Astrocyte (in vitro differentiated cells and primary cell): ENCODE measurements around the gene QSOX2. TPM values are rescaled to one million over a fixed set of nuclear protein-coding genes. Genes with fewer than 3 reads are reported as not detected.

Source experiments
- DNase-seq: peaks from one replicate; pipeline ENCODE4 v3.0.0-alpha.2; 2010; ENCODE audit warnings: low read depth
- FAIRE-seq: peaks from 2 replicates; lab custom pipeline; 2011; peaks lifted over from hg19 to GRCh38; lab: Jason Lieb, UNC
- H2AFZ ChIP-seq: 2 replicates; pipeline ENCODE4 v1.6.0; 2012; ENCODE audit warnings: low read depth, low read length, inconsistent platforms
- H3K27ac ChIP-seq: 2 replicates; pipeline ENCODE4 v1.5.1; 2011; ENCODE audit warnings: low read depth, low read length, inconsistent platforms
- H3K27me3 ChIP-seq: 2 replicates; pipeline ENCODE4 v1.6.0; 2011; ENCODE audit warnings: low read length, inconsistent platforms; ENCODE audit not compliant: insufficient read depth
- H3K36me3 ChIP-seq: 2 replicates; pipeline ENCODE4 v1.5.1; 2011; ENCODE audit warnings: low read length, inconsistent platforms; ENCODE audit not compliant: insufficient read depth
- H3K4me1 ChIP-seq: 2 replicates; pipeline ENCODE4 v1.5.1; 2011; ENCODE audit warnings: low read length, inconsistent platforms; ENCODE audit not compliant: insufficient read depth
- H3K4me2 ChIP-seq: 2 replicates; pipeline ENCODE4 v1.6.0; 2012; ENCODE audit warnings: low read length, inconsistent platforms
- H3K4me3 ChIP-seq: 2 replicates; pipeline ENCODE4 v1.5.1; 2011; ENCODE audit warnings: low read depth, mild to moderate bottlenecking, low read length, inconsistent platforms; ENCODE audit not compliant: insufficient read depth
- H3K79me2 ChIP-seq: 2 replicates; pipeline ENCODE4 v1.6.0; 2012; ENCODE audit warnings: mild to moderate bottlenecking, low read length, inconsistent platforms; ENCODE audit not compliant: insufficient read depth
- H3K9ac ChIP-seq: 2 replicates; pipeline ENCODE4 v1.6.0; 2012; ENCODE audit warnings: mild to moderate bottlenecking, low read length, inconsistent platforms
- H3K9me3 ChIP-seq: 2 replicates; pipeline ENCODE4 v1.5.1; 2012; ENCODE audit warnings: low read depth, mild to moderate bottlenecking, low read length, inconsistent platforms; ENCODE audit not compliant: insufficient read depth
- H4K20me1 ChIP-seq: 2 replicates; pipeline ENCODE4 v1.6.0; 2012; ENCODE audit warnings: low read length, inconsistent platforms; ENCODE audit not compliant: insufficient read depth
- H3K27ac Mint-ChIP-seq: one replicate; pipeline ENCODE4 v1.8.0; 2021; ENCODE audit warnings: mild to moderate bottlenecking, mixed read lengths; ENCODE audit not compliant: unreplicated experiment
- H3K27me3 Mint-ChIP-seq: one replicate; pipeline ENCODE4 v1.8.0; 2021; ENCODE audit warnings: low read depth, mixed read lengths; ENCODE audit not compliant: unreplicated experiment
- H3K36me3 Mint-ChIP-seq: one replicate; pipeline ENCODE4 v1.8.0; 2021; ENCODE audit warnings: low read depth, mixed read lengths; ENCODE audit not compliant: unreplicated experiment
- H3K4me1 Mint-ChIP-seq: one replicate; pipeline ENCODE4 v1.8.0; 2021; ENCODE audit warnings: low read depth, mixed read lengths; ENCODE audit not compliant: unreplicated experiment
- H3K4me3 Mint-ChIP-seq: one replicate; pipeline ENCODE4 v1.8.0; 2021; ENCODE audit warnings: mild to moderate bottlenecking, moderate library complexity, mixed read lengths; ENCODE audit not compliant: unreplicated experiment
- H3K9me3 Mint-ChIP-seq: one replicate; pipeline ENCODE4 v1.8.0; 2021; ENCODE audit warnings: mild to moderate bottlenecking, mixed read lengths; ENCODE audit not compliant: unreplicated experiment
- CTCF ChIP-seq: IDR thresholded peaks from 2 replicates; pipeline ENCODE4 v1.5.1; 2011; ENCODE audit warnings: low read depth, mild to moderate bottlenecking, inconsistent platforms, low read length, moderate library complexity; ENCODE audit not compliant: insufficient read depth
- EZH2 ChIP-seq: IDR thresholded peaks from 2 replicates; pipeline ENCODE4 v1.6.1; 2012; ENCODE audit warnings: mild to moderate bottlenecking, low read length, inconsistent platforms; ENCODE audit not compliant: insufficient read depth
- total RNA-seq: library from RNA; stranded (reverse); gene quantifications from 2 replicates; pipeline ENCODE4 v1.2.1, GENCODE V29; 2021

Gene QSOX2
- total RNA-seq, 1 donor from 2014 or later, result 20.4 TPM

GRCh38 chr9:136249877-136250559 lies 4.4 kb upstream of the QSOX2 start:
- H3K27me3 Mint-ChIP-seq, result peaks cover 25% of the 10 kb centered on the region
- Histone ChIP-seq H4K20me1 (peaks cover 1% of the 10 kb centered on the region), H3K27ac (no peak overlapping the region), H3K4me2 (no peak overlapping the region), H3K9me3 (no peaks in the 10 kb centered on the region), H3K27me3 (peaks cover 12% of the 10 kb centered on the region), H2AFZ (no peak overlapping the region), H3K4me3 (no peak overlapping the region), H3K36me3 (no peaks in the 10 kb centered on the region), H3K79me2 (no peaks in the 10 kb centered on the region), H3K9ac (no peak overlapping the region), H3K4me1 (peaks cover 2% of the 10 kb centered on the region)
- FAIRE-seq (no peak), DNase-seq (no peak)
- no peak overlapping the region for H3K27ac Mint-ChIP-seq
- no peaks in the 10 kb centered on the region for H3K4me1 Mint-ChIP-seq
- H3K36me3 Mint-ChIP-seq, result peaks cover under 1% of the 10 kb centered on the region
- no peaks in the 10 kb centered on the region for H3K9me3 Mint-ChIP-seq
- TF ChIP-seq CTCF (no peak), EZH2 (no peak)
- H3K4me3 Mint-ChIP-seq, result no peak overlapping the region

GRCh38 chr9:136248951-136249876 lies 3.6 kb upstream of the QSOX2 start:
- Histone ChIP-seq H4K20me1 (peaks cover 9% of the 10 kb centered on the region), H3K4me1 (peaks cover 8% of the 10 kb centered on the region), H3K27me3 (peaks cover 12% of the 10 kb centered on the region), H3K27ac (no peak overlapping the region), H3K4me3 (no peak overlapping the region), H3K9me3 (no peaks in the 10 kb centered on the region), H2AFZ (no peak overlapping the region), H3K36me3 (no peaks in the 10 kb centered on the region), H3K4me2 (no peak overlapping the region), H3K9ac (no peak overlapping the region), H3K79me2 (no peaks in the 10 kb centered on the region)
- Mint-ChIP-seq H3K9me3 (no peaks in the 10 kb centered on the region), H3K4me3 (no peak overlapping the region), H3K27ac (no peak overlapping the region), H3K4me1 (peaks cover 8% of the 10 kb centered on the region), H3K27me3 (peaks cover 25% of the 10 kb centered on the region), H3K36me3 (peaks cover 3% of the 10 kb centered on the region)
- TF ChIP-seq CTCF, result no peak
- no peak for TF ChIP-seq EZH2
- no peak for FAIRE-seq
- no peak for DNase-seq
